Endometrium (tissue), 2 donors: Measurements from ENCODE around the gene NSMCE1.

Experiments
- FAIRE-seq: peaks from 2 replicates; lab custom pipeline; 2012; peaks lifted over from hg19 to GRCh38; lab: Jason Lieb, UNC
- donor health status: control.
- donor health status: control.

NSMCE1 gene

DNA sequence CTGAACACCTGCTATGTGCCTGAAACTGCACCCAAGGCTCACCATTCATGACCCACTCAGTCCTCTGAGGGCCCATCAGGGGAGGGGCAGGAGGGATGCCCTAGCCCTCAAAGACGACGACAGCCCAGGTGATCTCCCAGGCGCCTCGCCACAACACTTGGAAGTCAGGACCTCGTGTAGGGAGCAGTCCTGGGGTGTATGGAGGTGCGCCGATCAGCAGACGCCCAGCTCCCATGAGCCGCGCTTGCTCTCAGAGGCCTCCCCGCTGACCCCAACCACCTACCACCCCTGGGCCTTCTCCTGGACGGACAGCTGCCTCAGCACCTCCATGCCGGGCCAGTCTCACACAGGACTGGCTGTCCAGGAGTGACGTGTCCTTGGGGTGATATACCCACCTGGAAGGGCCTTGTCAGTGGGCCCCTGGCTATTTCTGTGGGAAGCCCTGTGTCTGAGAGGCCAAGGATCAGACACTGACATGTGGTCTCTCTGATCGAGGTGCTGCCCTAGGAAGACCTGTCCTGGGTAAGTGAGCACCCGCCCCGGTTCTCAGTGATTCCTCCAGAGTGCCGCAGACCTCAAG lies 38.6 kb downstream of the NSMCE1 start:
- FAIRE-seq, result no peak

DNA sequence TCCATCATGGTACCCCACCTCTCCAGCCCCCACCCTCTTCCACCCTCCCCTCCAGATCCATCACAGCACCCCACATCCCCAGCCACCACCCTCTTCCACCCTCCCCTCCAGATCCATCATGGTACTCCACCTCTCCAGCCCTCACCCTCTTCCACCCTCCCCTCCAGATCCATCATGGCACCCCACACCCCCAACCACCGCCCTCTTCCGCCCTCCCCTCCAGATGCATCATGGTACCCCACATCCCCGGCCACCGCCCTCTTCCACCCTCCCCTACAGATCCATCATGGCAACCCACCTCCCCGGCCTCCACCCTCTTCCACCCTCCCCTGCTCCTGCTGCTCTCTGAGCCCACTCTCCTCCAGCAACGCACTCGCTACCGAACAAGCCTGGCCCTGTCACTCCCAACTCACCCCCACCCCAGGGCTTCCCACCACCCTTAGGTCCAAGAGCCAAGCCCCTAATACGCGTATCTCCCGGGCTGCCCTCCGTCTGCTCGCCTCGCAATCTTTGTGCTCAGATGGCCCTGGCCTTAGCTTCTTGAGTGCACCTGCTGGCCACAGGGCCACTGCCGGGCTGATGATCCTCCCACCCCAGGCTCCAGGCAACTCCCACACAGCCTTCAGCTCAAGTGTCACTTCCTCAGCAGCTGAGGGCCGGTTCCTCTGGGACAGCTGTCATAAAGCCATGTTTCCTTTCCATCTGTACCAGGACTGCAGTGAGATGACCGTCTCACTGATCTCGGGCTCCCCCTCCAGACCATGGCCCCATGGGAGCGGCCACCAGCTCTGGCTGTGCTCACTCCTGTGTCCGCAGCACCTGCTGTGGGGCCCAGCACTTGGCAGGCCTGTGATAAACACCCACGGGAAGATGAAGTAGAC lies 39.7 kb downstream of the NSMCE1 start:
- no peak for FAIRE-seq

DNA sequence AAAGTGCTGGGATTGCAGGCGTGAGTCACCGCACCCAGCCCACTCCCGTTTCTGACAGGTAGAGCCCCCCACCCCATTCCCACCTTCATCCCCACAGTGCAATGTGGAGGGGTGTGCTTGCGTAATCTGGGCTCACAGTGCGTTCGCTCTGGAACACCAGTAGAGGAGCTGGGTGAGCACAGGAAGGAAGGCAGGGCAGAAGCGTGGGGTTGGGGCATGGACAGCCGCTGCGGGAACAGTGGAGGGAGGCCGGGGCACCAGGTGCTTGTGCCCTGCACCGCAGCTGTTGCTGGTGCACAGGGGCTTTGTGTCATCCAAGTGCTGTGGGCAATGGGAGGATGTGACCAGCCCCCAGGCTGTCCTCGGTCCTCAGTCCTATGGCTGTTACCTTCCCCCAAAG lies 40.5 kb downstream of the NSMCE1 start:
- no peak for FAIRE-seq

DNA sequence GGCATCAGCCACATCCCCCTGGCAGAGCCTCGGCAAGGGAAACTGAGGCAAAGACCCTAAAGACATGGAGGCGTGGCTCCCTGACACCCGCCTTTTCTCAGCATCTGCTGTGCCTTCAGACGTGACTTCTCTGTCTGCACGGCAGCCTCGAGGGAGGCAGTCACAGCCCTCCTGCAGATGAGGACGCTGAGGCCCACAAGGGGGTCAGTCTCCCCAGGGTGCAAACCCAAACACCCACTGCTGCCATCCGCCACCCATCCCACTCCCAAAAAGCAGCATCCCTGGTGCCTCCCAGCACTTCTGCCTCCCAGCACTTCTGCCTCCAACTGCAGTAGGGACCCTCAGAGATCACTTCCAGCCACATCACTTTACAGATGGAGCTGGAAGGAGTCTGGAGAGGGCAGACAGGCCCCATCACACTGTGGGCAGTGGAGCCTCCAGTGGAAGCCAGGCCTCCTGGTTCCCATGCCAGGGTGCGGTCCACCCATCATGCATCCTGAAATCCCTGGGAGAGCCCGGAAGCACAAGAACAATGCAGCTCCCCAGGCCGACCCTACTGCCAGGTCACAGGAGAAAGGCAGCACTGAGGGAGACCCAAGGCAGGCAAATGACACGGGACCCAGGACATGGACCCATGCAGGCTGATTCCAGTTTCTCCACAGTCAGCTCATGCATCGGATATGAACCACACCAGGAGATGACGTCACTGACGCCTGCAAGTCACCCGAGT lies 41.4 kb downstream of the NSMCE1 start:
- no peak for FAIRE-seq

DNA sequence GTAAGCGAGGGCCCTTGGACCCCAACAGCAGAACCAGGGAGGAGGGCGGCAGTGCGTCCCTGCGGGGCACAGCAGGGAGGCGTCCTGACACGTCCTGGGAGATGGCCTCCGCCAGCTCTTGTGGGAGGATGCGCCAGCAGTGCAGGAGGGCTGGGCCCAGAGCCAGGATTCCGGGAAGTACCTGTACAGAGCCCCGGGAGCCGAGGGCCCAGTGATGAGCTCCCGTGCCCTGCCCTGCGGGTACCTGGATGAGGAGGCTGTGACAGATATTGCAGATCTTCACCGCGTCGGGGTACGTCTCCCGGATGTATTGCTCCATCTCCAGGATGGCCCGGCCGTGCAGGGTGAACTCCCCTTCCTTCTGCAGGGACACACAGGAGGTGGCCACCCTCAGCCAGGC lies 42.1 kb downstream of the NSMCE1 start:
- FAIRE-seq, result no peak

DNA sequence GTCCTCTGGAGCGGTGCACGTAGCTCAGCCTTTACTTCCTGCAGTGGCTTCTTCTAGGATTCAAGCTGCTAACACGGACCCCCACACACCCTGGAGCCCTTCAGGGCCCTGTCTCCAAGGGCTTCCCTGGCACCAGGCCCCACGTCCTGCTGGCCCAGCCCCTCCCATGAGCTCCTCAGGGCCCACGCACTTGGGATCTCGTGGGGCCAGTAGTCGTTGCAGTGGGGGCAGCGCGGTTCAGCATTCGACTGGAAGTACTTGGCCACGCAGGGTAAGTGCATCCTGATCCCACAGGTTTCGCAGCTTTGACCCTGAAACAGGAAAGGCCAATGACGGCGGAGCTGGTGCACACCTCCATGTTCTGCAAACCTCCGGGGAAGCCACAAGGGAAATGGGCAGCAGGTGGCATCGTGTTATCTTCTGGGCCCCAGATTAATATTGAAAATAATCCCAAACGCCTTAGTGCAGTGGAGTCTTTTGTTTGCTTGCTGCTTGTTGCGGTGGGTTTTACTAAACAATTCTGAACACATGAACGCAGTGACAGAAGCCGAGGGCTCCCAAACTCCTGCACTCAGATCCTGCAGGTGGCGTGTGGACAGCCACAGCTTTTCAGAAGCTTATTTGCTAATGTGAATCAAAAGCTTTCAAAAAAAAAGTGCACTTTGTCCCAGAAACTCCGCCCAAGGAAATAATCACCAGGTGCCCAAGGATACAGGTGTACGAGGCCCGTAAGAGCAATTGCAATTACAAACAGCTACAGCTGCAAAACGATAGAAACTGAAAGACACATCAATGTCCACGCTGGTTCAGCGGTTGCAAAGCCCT lies 42.8 kb downstream of the NSMCE1 start:
- no peak for FAIRE-seq

DNA sequence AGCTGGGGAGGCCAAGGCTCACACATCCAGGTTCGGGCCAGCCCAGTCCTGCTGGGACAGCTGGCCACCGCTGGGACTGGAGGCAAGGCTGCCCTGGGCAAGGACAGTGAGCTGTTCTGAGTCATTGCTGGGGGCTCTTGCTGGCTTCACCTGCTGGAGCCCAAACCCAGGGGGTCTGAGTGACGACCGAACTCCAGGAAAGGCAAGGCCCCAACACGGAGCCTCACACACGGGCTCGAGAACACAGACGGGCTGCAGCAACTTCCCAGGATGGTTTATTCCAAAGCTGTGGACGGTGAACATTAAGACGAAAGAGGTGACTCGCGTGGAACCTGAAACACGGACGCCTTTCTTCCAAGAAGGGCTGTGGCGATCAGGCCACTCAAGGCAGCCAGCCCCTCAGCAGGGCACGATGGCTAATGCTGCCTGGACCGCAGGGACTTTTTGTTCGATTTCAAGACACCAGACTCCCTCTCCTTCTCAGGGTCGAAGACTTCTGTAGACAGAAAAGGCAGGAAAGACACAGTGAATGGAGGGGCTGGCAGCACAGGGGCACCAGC lies 43.8 kb downstream of the NSMCE1 start:
- no peak for FAIRE-seq

DNA sequence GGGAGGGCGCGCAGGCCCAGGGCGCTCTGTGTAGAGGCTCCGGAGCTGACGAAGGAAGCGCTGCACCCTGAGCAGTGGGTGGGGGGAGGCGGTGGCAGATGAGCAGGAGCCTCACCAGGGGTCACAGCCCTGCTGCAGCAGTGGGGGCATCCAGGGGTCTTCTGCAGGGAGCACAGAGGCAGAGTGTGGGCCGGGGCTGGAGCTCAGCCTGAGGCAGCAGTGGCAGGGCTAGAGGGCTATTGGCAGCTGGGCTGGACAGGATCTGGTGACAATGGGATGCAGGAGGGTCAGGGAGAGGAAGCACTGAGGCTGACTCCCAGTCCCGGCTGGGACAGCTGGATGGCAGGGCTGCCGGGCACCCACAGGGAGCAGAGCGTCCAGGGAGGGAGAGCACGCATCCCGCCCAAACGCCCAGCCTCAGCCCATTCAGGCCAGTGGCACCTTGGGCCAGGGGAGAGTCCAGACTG lies 44.3 kb downstream of the NSMCE1 start:
- FAIRE-seq, result no peak

DNA sequence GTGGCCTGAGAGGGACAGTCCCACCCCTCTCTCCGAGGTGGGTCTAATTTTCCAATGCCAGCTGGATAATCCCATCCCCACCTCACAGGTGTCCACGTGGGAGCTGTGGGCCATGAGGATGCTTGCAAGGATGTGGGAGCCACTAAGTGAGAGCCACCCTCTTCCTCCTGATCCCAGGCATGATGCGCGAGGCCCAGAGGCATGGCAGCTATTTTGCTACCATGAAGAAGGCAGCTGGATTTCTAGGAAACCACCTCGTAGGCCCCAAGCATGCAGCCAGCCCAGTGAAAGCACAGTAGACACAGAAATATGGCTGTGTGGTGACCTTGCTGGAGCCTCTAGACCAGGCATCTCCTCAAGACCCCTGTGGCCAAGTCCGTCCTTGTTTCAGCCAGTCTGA lies 44.9 kb downstream of the NSMCE1 start:
- no peak for FAIRE-seq

DNA sequence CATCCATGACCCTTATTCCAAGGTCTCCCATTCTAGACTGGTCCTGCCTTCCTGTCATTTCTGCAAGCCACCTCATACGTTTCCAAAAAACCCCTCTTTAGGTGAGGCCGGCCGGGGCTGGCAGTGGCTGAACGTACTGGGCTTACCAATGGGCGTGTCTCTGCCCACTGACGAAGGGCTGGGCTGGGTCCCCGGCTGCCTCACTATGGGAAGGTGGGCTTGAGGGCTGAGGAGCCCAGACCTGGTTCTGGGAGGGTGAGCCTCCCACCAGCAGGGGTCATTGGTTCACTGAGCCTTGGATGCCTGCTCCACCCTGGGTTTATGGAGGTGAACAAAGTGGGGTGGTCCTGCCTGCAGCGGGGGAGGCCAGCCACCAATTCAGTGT lies 45.4 kb downstream of the NSMCE1 start:
- FAIRE-seq, result no peak

DNA sequence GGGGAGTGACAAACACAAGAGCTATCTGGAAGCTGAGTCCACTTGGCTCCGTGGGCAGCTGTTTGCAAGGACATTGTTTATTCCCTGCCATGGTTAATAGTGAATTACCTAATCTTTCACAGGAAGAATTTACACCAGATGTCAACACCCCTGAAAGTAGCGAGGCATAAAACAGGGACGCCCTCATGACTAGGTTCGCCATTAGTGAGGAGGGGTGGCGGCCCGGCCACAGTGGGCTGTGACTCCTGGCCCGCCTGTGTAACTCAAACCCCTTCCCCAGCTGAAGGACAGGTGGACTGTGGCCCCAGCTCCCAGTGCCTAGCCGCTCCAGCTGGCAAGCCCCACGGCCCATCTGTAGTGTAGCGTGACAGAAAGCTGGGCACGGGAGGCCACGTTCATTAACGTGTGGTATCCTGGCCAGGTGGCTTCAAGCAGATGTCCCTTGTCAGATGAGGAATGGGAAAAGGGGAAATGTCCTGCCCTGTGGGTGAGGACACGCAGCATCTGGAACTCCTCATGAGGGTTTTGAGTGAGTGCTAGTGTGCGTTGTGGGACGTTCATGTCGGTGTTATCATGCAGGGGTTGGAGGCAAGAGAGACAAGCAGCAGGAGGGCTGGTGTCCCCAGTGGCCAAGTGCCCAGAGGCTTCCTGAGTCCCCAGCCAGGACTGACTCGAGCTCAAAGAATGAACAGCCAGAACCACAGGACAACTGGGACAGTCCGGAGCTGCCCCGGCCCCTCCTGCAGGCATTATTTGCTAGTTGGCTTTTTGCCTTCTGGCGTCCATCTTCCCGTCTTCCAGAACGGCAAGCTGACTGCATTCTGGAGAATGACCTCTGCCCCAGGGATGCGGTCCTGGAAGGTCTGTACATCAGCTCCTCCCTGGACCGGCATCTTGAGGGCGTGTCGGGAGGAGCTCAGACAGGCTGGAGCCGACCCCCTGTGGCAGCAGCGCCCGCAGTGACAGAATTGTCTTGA lies 46.0 kb downstream of the NSMCE1 start:
- FAIRE-seq, result no peak

DNA sequence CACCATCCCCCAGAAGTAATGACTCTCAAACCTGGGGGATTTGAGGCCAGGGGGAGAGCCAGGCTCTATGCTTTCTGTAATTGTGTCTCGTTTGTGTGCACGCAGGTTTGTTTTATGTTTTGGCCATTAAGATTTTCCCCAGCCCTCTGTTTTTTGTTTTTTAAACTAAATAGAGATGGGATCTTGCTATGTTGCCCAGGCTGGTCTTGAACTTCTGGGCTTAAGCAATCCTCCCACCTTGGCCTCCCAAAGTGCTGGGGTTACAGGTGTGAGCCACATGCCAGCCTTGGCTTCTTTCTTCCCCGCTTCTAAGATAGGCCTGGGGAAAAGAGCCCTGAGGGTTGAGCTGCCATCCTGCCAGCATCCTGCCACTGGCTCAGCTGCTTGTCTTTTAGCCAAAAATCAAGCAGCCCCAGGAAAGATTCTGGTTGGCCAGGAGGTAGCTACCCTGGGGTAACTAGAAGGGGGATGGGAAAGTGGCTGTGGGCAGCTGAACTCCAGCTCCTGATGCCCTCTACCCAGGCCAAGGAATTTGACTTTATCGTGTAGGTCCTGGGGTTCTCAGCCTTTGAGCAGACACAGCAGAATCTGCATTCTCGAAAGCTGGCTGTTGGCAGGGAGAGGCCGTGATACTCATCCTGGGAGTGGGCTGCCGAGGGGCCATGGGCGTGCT lies 46.9 kb downstream of the NSMCE1 start:
- no peak for FAIRE-seq

DNA sequence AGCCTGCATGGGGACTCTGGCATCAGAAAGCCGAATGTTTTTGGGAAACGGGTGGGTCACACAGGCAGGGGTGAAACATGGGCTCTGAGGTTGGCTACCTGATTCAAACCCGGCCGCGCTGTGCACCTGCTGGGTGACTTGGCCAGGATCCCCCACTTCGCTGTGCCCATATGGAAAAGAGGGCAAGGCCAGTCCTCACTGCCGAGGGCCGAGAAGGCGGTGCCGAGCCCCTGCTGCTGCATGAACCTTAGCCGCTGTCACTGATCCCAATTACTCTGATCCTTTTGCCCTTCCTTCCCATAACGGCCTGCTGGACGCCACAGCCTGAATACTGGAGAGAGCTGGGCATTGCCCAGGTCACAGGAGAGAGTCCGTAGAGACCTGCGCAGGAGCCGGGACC lies 47.6 kb downstream of the NSMCE1 start:
- no peak for FAIRE-seq

DNA sequence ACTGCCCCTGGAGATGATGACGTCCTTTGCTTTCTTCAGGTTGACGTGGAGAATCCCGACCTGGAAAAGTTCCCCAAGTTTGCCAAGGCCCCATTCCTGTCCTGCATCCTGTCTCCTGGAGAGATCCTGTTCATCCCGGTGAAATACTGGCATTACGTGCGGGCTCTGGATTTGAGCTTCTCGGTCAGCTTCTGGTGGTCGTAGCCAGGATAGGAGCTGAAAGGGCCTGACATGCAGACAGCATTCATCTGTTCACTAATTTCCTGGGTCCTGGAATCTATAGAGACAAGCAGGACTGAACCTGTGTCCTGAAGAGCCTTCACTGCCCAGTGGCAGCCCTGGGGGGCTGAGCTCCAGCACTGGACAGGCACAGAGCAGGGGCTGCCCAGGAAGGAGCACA lies 48.0 kb downstream of the NSMCE1 start:
- no peak for FAIRE-seq

DNA sequence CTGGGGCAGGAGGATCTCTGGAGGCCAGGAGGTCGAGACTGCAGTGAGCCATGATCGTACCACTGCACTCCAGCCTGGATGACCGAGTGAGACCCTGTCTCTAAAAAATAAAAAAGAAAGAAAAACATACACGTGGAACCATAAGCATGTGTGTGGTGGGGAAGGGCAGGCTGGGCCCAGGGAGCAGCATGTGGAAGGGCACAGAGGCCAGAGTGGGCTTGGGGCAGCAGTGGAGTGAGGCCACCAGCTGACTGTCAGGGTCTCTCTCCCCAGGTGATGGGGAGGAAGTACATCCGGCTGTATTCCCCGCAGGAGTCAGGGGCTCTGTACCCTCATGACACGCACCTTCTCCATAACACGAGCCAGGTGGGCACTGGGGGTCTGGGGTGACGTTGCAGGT lies 48.5 kb downstream of the NSMCE1 start:
- no peak for FAIRE-seq

DNA sequence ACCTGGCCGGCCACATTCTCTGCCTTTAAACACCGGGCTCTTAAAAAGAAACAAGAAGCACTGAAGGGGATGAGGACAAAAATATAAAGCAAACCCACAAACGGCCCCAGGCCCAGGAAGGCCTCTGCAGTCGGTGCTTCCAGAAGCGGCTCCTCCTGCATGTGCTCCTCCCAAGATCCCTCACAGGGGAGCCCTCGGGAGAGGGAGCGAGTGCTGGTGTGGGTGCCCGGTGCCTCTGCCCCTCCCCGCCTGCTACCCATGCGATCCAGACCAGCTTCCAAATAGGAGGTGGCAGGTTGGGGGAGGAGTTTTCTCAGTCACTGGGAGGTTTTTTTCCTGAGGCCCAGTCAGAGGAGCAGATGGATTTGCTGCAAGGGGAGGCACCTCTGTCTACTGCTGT lies 49.4 kb downstream of the NSMCE1 start:
- no peak for FAIRE-seq

DNA sequence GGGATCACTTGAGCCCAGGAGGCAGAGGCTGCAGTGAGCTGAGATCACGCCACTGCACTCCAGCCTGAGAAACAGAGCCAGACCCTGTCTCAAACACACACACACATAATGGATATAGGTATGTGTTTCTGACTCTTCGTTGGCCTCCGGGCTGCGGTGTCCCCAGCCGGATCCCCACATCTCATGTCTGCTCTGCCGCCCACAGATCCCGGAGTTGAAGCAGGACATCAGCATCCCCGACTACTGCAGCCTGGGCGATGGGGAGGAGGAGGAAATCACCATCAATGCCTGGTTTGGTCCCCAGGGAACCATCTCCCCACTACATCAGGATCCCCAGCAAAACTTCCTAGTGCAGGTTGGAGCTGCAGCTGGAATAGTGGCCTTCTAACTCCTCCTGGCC lies 49.8 kb downstream of the NSMCE1 start:
- no peak for FAIRE-seq

DNA sequence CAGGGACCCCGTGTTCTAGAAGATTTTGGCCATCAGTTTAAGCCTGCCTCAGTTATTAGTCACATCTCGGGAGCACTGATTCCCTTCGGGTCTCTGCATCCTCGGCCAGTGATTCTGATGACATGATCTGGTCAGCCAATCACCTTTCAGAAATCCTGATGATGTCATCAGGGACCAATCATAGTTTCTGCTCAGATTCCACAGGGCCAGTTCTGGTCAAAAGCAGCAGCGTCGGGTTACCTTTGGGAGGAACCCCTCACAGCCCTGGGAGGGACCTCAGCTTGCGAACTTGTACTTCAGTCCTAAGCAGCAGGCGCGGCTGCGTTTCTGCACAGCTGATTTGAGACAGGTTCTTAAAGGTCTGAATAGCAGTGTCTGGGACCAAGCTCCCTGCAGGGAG lies 51.3 kb downstream of the NSMCE1 start:
- no peak for FAIRE-seq

DNA sequence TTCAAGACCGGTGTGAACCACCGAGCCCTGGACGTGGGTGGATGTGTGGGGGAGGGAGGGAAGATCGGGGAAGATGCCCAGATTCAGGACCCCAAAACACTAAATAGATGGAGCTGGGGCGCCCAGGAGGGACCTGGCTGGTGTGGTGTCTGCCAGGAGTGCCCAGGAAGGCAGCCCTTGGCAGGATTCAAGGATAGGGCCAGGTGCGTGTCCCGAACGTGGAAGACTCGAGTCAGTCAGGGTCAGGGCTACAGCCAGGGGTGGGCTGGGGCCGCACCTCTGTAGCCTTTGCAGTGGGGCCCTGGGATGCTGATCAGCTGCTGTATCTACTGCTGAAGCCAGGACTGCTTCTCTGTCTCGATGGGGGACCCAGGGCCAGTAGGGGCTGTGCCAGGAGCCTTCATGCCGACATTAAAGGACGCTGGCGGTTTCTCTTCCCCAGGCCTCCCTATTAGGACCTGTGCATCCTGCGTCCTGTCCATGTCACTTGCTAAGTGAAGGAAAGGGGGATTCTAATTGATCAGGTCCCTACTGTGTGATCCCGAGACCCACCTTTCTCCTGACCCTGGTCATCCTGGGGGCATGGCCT lies 52.2 kb downstream of the NSMCE1 start:
- FAIRE-seq, result no peak

DNA sequence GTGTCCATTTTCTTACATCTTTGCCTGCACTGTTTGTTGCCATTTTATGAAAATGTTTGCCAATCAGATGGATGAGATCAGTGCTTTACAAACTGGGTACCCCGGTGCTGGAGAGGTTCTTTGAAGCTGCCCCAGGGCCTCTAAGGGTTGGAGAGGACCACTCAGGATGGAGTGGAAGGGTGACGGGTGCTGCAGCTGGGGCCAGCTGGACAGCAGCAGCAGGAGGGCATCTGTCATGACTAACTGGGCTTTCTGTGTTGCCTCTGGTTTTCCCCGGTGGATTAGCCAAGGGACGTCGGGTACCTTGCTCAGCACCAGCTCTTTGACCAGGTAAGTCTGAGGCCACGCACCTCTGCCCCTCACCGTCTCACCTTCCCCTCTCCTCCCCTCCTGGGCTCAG lies 52.9 kb downstream of the NSMCE1 start:
- FAIRE-seq, result no peak
